Daoy (cell line): ENCODE data around the gene MOCS3. TPM values are rescaled to one million over a fixed set of nuclear protein-coding genes. Genes with fewer than 3 reads are reported as not detected.
A peak's percentile ranks its signal among the peaks of the same experiment; 100 is the strongest.

Source experiments
- DNase-seq: peaks from one replicate; pipeline ENCODE4 v3.0.0-alpha.2; 2015; ENCODE audit warnings: low read depth
- total RNA-seq: library from RNA; depleted of rRNA; stranded (reverse); fragments of >200 nt; shearing (Covaris generic); gene quantifications from 2 replicates; pipeline ENCODE4 v1.2.3, GENCODE V29; 2014; rRNA removed

MOCS3 gene
- total RNA-seq = 7.4 TPM in 2 replicates

- DNase-seq = peak; percentile 86
Measured at GRCh38 chr20:50958615-50959542, at the start of gene MOCS3. Gene MOCS3 (plus strand): TSS chr20:50958818. CDS start chr20:50958843, 25 bp downstream.

- DNase-seq = no peak
Measured at GRCh38 chr20:50909413-50909812, 49.2 kb upstream of the MOCS3 start.

GRCh38 chr20:50911030-50911429, 47.6 kb upstream of the MOCS3 start:
- DNase-seq = no peak

- no peak for DNase-seq
Measured at GRCh38 chr20:50911716-50912115, 46.9 kb upstream of the MOCS3 start.

- peak; percentile 70 for DNase-seq
Measured at GRCh38 chr20:50913690-50914375, 44.8 kb upstream of the MOCS3 start.

GRCh38 chr20:50915424-50915823, 43.2 kb upstream of the MOCS3 start:
- no peak for DNase-seq

- peak; percentile 8 for DNase-seq
Measured at GRCh38 chr20:50916257-50916656, 42.4 kb upstream of the MOCS3 start.

- DNase-seq = no peak
Measured at GRCh38 chr20:50916934-50917333, 41.7 kb upstream of the MOCS3 start.

- DNase-seq = no peak
Measured at GRCh38 chr20:50918403-50918802, 40.2 kb upstream of the MOCS3 start.

- DNase-seq = peak; percentile 9
Measured at GRCh38 chr20:50919567-50919966, 39.1 kb upstream of the MOCS3 start.

GRCh38 chr20:50920997-50921396, 37.6 kb upstream of the MOCS3 start:
- no peak for DNase-seq

GRCh38 chr20:50921803-50922501, 36.7 kb upstream of the MOCS3 start:
- no peak for DNase-seq

GRCh38 chr20:50924261-50924920, 34.2 kb upstream of the MOCS3 start:
- no peak for DNase-seq

- no peak for DNase-seq
Measured at GRCh38 chr20:50926530-50926929, 32.1 kb upstream of the MOCS3 start.

GRCh38 chr20:50928469-50928868, 30.1 kb upstream of the MOCS3 start:
- no peak for DNase-seq

- peak; percentile 94 for DNase-seq
Measured at GRCh38 chr20:50929299-50930138, 29.1 kb upstream of the MOCS3 start.

- DNase-seq = peak; percentile 22
Measured at GRCh38 chr20:50930139-50930975, 28.3 kb upstream of the MOCS3 start.

GRCh38 chr20:50930976-50931305, 27.7 kb upstream of the MOCS3 start:
- DNase-seq = no peak

GRCh38 chr20:50931306-50932015, 27.2 kb upstream of the MOCS3 start, which contains the start of gene ADNP:
Gene ADNP (minus strand): TSS chr20:50931437. CDS start chr20:50903996, 27,441 bp downstream.
- peak; percentile 90 for DNase-seq
